Occipital lobe (tissue), 2 donors: Measurements from ENCODE around the gene GALNT3. TPM values are rescaled to one million over a fixed set of nuclear protein-coding genes. Genes with fewer than 3 reads are reported as not detected.

Experiments used
- DNase-seq: peaks from one replicate; lab custom pipeline; 2025; lab: John Stamatoyannopoulos, UW
- total RNA-seq: library from RNA; depleted of rRNA; stranded (reverse); fragments of >200 nt; gene quantifications from one replicate; pipeline ENCODE4 v1.2.3, GENCODE V29; 2014

Gene GALNT3
- total RNA-seq, 1 donor from 2014 or later: 5.3 TPM

- DNase-seq: no peak
Measured at GRCh38 chr2:165796129-165796528, 2.1 kb upstream of the GALNT3 start.

GRCh38 chr2:165795011-165795410 is 964 bp upstream of the GALNT3 start:
- no peak for DNase-seq

GRCh38 chr2:165794536-165794928 is 485 bp upstream of the GALNT3 start:
- DNase-seq: no peak

GRCh38 chr2:165793161-165793778 is 777 bp downstream of the GALNT3 start:
- no peak for DNase-seq

GRCh38 chr2:165792104-165792454 is 2.0 kb downstream of the GALNT3 start:
- no peak for DNase-seq

- DNase-seq: no peak
Measured at GRCh38 chr2:165791421-165792103, 2.5 kb downstream of the GALNT3 start.

GRCh38 chr2:165790466-165790865 is 3.6 kb downstream of the GALNT3 start:
- DNase-seq: no peak

GRCh38 chr2:165787334-165787733 is 6.7 kb downstream of the GALNT3 start:
- DNase-seq: no peak

- DNase-seq: no peak
Measured at GRCh38 chr2:165779706-165780105, 14.3 kb downstream of the GALNT3 start.

- no peak for DNase-seq
Measured at GRCh38 chr2:165778653-165779451, 15.2 kb downstream of the GALNT3 start.

- DNase-seq: no peak
Measured at GRCh38 chr2:165778187-165778556, 15.9 kb downstream of the GALNT3 start.

- no peak for DNase-seq
Measured at GRCh38 chr2:165777522-165778186, 16.4 kb downstream of the GALNT3 start.

- DNase-seq: no peak
Measured at GRCh38 chr2:165776796-165777195, 17.3 kb downstream of the GALNT3 start.

GRCh38 chr2:165776013-165776412 is 18.0 kb downstream of the GALNT3 start:
- DNase-seq: no peak

- DNase-seq: no peak
Measured at GRCh38 chr2:165773684-165774083, 20.4 kb downstream of the GALNT3 start.

- no peak for DNase-seq
Measured at GRCh38 chr2:165772183-165772582, 21.9 kb downstream of the GALNT3 start.

- no peak for DNase-seq
Measured at GRCh38 chr2:165766326-165766927, 27.6 kb downstream of the GALNT3 start.

- DNase-seq: no peak
Measured at GRCh38 chr2:165762723-165763122, 31.3 kb downstream of the GALNT3 start.

- no peak for DNase-seq
Measured at GRCh38 chr2:165757906-165758675, 36.0 kb downstream of the GALNT3 start.

GRCh38 chr2:165746501-165746900 is 47.5 kb downstream of the GALNT3 start:
- DNase-seq: no peak

GRCh38 chr2:165745916-165746315 is 48.1 kb downstream of the GALNT3 start:
- no peak for DNase-seq
